NT2/D1 (cell line): ENCODE measurements around the gene CAPZB.

ENCODE experiments used
- SUZ12 ChIP-seq: IDR thresholded peaks from 2 replicates; pipeline ENCODE4 v1.6.1; 2011; ENCODE audit not compliant: insufficient read length, insufficient read depth; ENCODE audit errors: extremely low read depth
- YY1 ChIP-seq: IDR thresholded peaks from 2 replicates; pipeline ENCODE4 v1.6.1; 2011; ENCODE audit not compliant: insufficient read length, insufficient read depth
- ZNF274 ChIP-seq: IDR thresholded peaks from 2 replicates; pipeline ENCODE4 v1.6.1; 2011; ENCODE audit warnings: mild to moderate bottlenecking, low read depth, low read length

GRCh38 chr1:19326748-19327065 lies 158.6 kb downstream of the CAPZB start:
- TF ChIP-seq YY1 (no peak), SUZ12 (no peak), ZNF274 (no peak)
